ENCODE data around the gene FAM53B. TPM values are rescaled to one million over a fixed set of nuclear protein-coding genes. Genes with fewer than 3 reads are reported as not detected.
A peak's percentile ranks its signal among the peaks of the same experiment; 100 is the strongest.

FAM53B gene
- total RNA-seq, 2 experiments from 2014 or later, result 15.1 to 18.0 TPM

GRCh38 chr10:124668517-124669051 is 75.6 kb downstream of the FAM53B start:
- H3K4me1 Mint-ChIP-seq (ENCODE audit: low read depth), result peaks cover 47% of the 10 kb centered on the region
- ATAC-seq (no peak), DNase-seq (no peak)
- H3K27me3 Mint-ChIP-seq, result no peaks in the 10 kb centered on the region
- intact Hi-C loops (cut with micrococcal nuclease), result no loop called here
- POLR2A ChIA-PET, result no interaction called here
- no peak overlapping the region for H3K4me3 Mint-ChIP-seq
- peak overlapping the region; percentile 30 for H3K27ac Mint-ChIP-seq
- H3K9me3 Mint-ChIP-seq, result no peaks in the 10 kb centered on the region
- CTCF ChIA-PET, result no interaction called here
- peaks cover 3% of the 10 kb centered on the region for H3K36me3 Mint-ChIP-seq (ENCODE audit: low read depth)
- TF ChIP-seq CTCF (IDR thresholded peaks at IDR 0.05), result no peak

GRCh38 chr10:124667425-124668345 is 76.5 kb downstream of the FAM53B start:
- Mint-ChIP-seq H3K27me3 (no peaks in the 10 kb centered on the region), H3K4me1 (ENCODE audit: low read depth) (peaks cover 38% of the 10 kb centered on the region), H3K36me3 (ENCODE audit: low read depth) (peaks cover 3% of the 10 kb centered on the region), H3K27ac (peak overlapping the region; percentile 16), H3K9me3 (no peaks in the 10 kb centered on the region), H3K4me3 (no peak overlapping the region)
- no peak for TF ChIP-seq CTCF (IDR thresholded peaks at IDR 0.05)
- intact Hi-C loops (cut with micrococcal nuclease), result no loop called here
- CTCF ChIA-PET, result interaction anchor here (0.6 to 1.3 kb wide), 2 partner anchors 51 to 74 kb away, joined by 3 read pairs; no protein-coding TSS in a partner anchor
- POLR2A ChIA-PET, result interaction anchor here (1.3 kb wide), 1 partner anchor 29 kb away, joined by 3 read pairs; no protein-coding TSS in a partner anchor
- ATAC-seq (no peak), DNase-seq (no peak)

- no peak for DNase-seq
- H3K27ac Mint-ChIP-seq, result no peak overlapping the region
Observed at GRCh38 chr10:124666494-124666893, 77.7 kb downstream of the FAM53B start.

GRCh38 chr10:124665980-124666379 is 78.2 kb downstream of the FAM53B start:
- CTCF ChIA-PET, result interaction anchor here (0.8 kb wide), 1 partner anchor 17 kb away, joined by 3 read pairs; no protein-coding TSS in a partner anchor
- DNase-seq (no peak), ATAC-seq (no peak)
- H3K9me3 Mint-ChIP-seq, result no peaks in the 10 kb centered on the region
- TF ChIP-seq CTCF (IDR thresholded peaks at IDR 0.05), result no peak
- H3K4me1 Mint-ChIP-seq (ENCODE audit: low read depth), result peaks cover 22% of the 10 kb centered on the region
- no peak overlapping the region for H3K27ac Mint-ChIP-seq
- no peak overlapping the region for H3K4me3 Mint-ChIP-seq
- intact Hi-C loops (cut with micrococcal nuclease), result no loop called here
- POLR2A ChIA-PET, result interaction anchor here (1.3 kb wide), 1 partner anchor 30 kb away, joined by 3 read pairs; no protein-coding TSS in a partner anchor
- peaks cover 3% of the 10 kb centered on the region for H3K36me3 Mint-ChIP-seq (ENCODE audit: low read depth)
- no peaks in the 10 kb centered on the region for H3K27me3 Mint-ChIP-seq

More at GRCh38 chr10:124666494-124666893, 77.7 kb downstream of the FAM53B start:
- ChIA-PET CTCF (interaction anchor here (0.8 to 1.3 kb wide), 2 partner anchors 17 to 75 kb away, joined by 3 read pairs; no protein-coding TSS in a partner anchor), POLR2A (interaction anchor here (1.3 kb wide), 1 partner anchor 30 kb away, joined by 3 read pairs; no protein-coding TSS in a partner anchor)
- no peaks in the 10 kb centered on the region for H3K27me3 Mint-ChIP-seq
- no peak for TF ChIP-seq CTCF (IDR thresholded peaks at IDR 0.05)
- H3K9me3 Mint-ChIP-seq, result no peaks in the 10 kb centered on the region
- H3K4me3 Mint-ChIP-seq, result no peak overlapping the region
- H3K4me1 Mint-ChIP-seq (ENCODE audit: low read depth), result peaks cover 27% of the 10 kb centered on the region
- intact Hi-C loops (cut with micrococcal nuclease), result no loop called here
- ATAC-seq, result no peak
- H3K36me3 Mint-ChIP-seq (ENCODE audit: low read depth), result peaks cover 3% of the 10 kb centered on the region

GRCh38 chr10:124665558-124665957 is 78.6 kb downstream of the FAM53B start:
- Mint-ChIP-seq H3K4me3 (no peak overlapping the region), H3K4me1 (ENCODE audit: low read depth) (peaks cover 18% of the 10 kb centered on the region), H3K9me3 (no peaks in the 10 kb centered on the region), H3K36me3 (ENCODE audit: low read depth) (peaks cover 3% of the 10 kb centered on the region), H3K27me3 (no peaks in the 10 kb centered on the region), H3K27ac (no peak overlapping the region)
- CTCF ChIA-PET, result no interaction called here
- TF ChIP-seq CTCF (IDR thresholded peaks at IDR 0.05), result no peak
- ATAC-seq, result no peak
- DNase-seq, result no peak
- intact Hi-C loops (cut with micrococcal nuclease), result no loop called here
- POLR2A ChIA-PET, result no interaction called here
